NCI-H524 (cell line): ENCODE data around the gene RHOJ.

Experiments used
- DNase-seq, 2 experiments: peaks; one replicate each; lab custom pipeline; 2025; lab: John Stamatoyannopoulos, UW

Gene RHOJ

DNA sequence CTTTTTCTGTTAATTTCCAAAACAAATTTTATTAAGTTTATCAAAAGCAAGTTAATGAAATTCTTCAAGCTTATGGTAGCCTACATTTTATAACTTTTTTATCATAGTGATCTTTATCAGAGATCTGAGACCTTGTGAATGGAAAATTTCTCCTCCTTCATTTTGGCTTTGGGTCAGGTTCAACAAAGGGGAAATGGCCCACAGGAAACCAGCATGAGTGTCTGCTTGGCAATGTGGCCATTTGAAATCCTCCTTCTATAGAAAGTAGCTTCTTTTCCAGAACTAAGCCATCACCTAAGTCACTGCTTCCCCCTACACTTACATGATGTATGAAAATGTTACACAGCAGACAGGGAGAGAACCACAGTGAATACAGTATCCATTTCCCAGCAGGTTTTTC, 1.6 kb downstream of the RHOJ start:
- no peak for DNase-seq

GRCh38 chr14:63209160-63209559, 4.9 kb downstream of the RHOJ start:
- DNase-seq, result no peak

DNA sequence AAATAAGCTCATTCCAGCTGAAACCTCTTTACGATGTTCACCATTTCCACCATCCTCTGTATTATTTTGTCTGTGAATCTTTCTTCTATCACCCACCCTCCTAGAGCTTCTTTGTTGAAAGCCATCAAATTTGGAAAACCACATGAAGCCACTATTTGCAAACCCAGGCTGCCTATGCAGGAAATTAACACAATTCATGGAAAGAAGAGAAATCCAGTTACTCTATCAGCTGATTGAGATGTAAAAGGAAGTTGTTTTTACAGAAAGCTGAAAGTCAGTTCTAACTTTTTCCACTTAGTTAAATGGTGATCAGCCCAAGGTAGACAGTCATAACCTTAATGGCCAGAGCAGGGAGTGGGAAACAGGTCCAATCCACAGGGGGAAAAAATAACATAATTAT, 6.6 kb downstream of the RHOJ start:
- no peak for DNase-seq

GRCh38 chr14:63212209-63212608, 8.0 kb downstream of the RHOJ start:
- DNase-seq, result no peak

GRCh38 chr14:63212776-63213500, 8.7 kb downstream of the RHOJ start:
- DNase-seq, result peak in 1 of 2 experiments; percentile 59

DNA sequence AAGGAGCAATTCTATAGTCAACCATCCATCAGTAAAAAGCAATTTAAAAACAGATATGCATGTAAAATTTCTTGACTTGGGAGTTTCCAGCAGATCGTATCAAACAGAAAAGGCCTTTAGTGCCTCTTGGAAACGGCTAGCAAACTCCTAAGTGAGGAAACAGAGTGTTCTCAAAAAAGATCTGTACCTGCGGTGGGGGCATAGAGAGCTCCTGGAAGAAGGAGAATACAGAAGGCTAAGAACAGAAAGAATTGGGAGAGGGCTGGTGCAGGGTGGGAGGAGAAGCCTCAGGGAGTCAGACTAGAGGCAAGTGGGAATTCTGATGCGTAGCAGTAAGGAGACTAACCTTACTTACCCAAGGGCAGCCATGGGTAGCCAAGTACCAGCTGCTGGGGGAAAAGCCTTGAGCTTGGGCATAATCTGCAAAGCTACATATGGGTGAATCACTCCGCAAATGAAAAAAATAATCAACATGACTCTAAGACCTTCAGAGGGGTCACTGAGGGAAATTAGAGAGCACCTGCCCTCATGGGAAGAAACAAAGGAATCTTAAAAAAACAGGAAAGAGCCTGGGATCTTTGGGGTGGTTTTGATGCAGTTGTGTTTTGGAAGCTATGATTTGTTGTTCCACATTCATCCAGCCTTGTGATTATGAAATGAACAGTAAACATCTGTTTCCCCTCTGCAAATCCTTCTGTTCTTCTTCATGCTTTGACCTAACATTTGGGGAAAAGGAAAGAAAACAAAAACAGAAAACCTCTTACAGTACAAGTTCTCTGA, 10.4 kb downstream of the RHOJ start:
- DNase-seq, result peak; percentile 41 to 88

GRCh38 chr14:63220526-63220925, 16.3 kb downstream of the RHOJ start:
- no peak for DNase-seq

GRCh38 chr14:63223596-63223995, 19.4 kb downstream of the RHOJ start:
- DNase-seq, result no peak

GRCh38 chr14:63224196-63224595, 20.0 kb downstream of the RHOJ start:
- peak in 1 of 2 experiments; percentile 31 for DNase-seq

DNA sequence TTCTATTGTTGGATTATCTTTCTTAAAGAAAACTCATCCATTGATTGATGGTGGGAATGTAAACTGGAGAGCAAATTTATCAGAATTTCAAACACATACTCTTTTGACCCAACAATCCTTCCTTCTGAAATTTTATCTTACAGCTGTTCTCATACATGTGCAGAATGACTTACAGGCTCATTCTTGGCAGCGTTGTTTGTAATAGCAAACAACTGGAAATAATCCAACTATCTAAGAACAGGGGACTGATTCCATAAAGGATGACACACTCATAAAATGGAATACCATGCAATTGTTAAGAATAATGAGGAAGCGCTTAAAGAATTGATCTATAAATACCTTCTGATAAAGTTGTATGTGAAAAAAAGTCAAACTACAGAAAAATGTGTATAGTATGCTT, 24.0 kb downstream of the RHOJ start:
- no peak for DNase-seq

- DNase-seq, result no peak
Observed at GRCh38 chr14:63229330-63230059, 25.3 kb downstream of the RHOJ start.

DNA sequence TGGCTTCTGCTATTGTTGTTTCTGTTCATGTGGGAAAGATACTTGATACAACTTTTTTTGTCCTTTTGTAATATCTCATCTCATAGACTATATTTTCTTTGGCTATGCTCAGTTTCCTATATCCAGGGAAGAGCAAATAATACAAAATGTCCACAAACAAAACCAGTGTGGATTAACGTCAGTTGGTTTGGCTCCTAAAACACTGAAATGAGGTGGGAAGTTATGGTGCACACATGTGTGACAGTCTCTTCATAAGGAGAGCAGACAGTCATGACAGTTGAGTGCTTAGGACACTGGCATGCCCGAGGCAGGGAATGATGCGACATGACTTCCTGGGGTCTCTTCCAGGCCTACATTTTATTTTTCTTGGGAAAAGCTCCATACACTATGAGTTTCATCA, 27.5 kb downstream of the RHOJ start:
- no peak for DNase-seq

DNA sequence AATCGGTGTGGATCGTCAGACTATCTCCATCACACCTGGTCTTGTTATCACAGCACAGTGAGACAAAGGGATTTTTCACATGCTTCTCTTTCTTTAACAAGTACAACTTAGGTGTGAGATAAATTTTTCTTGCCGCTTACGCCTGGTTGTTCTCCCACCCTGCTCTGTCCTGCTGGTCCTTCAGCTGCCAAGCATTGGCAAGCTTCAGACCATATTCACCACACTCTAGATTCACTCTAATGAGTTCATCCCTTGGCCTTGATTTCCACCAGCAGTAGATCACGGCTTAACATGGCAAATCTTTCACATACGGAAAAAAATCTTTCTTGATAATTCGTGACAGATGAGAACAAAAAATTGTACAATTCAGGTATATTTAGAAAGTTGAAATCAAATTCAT, 33.5 kb downstream of the RHOJ start:
- DNase-seq, result no peak

DNA sequence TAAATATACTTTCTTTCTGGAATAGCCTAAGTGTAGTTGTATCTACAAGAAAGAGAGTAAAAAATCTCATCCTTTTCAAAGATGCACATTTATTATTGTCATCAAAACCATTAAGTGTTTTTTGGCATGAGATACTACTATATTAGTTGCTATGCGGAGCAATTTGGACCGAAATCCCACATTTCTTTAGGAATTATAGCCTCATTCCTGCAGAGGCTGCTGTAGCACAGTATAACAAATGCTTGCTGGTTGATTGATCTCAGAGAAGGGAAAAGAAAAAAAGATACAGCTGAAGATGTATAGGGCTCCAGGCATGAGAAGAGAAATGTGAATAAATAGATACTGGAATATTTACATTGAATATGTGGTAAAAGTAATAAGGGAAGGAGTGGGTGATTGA, 36.0 kb downstream of the RHOJ start:
- DNase-seq, result no peak

DNA sequence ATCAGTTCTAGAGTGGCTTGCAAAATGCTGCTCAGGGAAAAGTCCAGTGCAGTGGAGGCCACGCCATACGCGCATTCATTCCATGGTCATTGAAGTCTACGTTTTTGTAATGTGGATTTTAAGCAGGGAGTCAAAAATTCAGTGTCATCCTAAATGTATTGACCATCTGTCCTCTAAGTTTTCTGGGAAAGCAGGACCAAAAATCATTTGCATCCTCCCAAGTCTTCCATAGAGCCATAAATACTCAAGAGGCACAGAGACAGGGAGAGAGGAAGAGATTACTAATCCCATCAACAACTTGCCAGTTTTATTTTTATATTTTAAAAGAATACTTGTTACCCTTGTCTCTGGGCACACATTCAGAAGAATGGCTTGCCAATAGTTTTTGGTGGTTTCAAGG, 36.9 kb downstream of the RHOJ start:
- no peak for DNase-seq

GRCh38 chr14:63243646-63244045, 39.4 kb downstream of the RHOJ start:
- DNase-seq, result no peak

DNA sequence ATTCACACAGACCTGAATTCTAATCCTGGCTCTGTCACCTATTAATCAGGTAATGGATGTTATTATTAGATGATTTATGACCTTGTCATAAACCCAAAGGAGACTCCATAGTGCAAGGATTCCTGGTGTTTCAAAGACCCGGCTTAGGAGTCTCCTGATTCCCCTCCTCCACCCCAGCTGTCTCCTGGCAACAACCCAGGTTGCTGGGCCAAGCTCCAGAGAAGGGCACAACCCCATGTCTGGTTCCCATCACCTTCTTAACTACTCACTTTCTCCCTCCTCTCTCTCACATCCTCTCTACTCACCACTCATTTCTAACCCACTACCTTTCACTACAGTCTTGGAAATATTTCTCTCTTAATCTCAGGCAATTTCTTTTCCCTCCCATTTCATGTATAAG, 41.6 kb downstream of the RHOJ start:
- DNase-seq, result peak; percentile 79 to 90

DNA sequence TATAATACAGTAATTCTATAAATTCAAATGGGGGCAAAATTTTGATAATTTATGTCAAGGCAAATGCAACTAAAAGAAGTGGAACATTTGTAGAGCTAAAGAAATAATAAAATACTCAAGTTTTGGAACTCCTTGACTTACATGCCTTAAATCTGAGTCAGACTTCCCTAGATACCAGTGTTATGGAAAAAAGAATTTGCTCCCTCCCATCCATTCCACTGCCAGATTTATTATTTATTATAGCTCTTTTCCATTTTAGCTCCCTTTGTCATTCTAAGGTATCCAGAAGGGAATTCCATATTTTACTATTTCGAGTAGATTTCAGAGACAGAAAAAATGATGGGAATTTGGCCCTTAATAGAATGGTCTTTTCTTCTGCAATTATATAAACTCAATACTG, 44.0 kb downstream of the RHOJ start:
- no peak for DNase-seq

GRCh38 chr14:63249092-63249491, 44.8 kb downstream of the RHOJ start:
- no peak for DNase-seq

DNA sequence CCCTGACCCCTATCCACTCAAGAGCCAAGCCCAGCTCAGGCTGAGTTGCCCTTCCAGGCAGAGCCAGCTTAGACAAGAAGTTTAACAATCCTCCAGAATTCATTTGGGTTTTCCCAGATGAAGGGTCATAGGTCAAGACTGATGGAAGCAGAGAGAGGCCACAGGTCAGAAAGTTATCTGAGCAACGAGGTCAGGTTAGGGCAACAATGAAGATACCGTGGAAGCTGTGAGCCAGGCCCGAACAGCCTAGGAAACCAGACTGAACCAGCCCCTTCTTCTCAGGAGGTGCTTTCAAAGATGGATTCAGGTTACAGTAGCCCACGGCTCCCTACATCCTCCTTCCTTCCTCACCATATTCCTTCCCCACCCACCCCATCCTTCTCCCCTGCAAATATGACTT, 53.1 kb downstream of the RHOJ start:
- no peak for DNase-seq

DNA sequence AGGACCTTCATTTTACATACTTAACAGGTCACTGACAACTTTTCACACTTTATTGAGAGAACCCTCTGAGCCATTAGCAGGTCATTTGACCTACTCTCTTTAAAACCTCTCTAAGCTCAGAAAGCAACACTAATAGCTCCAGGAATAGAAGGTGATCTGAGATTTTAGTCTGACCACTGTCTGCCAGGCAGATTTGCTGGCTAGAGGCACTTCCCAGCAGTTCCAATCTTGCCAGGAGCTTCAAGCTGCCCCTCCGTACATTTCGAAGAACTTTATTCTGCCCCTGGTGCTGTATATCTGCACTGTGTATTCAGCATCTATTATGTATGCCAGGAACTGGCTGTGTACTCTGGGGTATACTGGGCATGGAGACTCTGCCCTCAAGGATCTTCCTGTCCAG, 58.2 kb downstream of the RHOJ start:
- no peak for DNase-seq

DNA sequence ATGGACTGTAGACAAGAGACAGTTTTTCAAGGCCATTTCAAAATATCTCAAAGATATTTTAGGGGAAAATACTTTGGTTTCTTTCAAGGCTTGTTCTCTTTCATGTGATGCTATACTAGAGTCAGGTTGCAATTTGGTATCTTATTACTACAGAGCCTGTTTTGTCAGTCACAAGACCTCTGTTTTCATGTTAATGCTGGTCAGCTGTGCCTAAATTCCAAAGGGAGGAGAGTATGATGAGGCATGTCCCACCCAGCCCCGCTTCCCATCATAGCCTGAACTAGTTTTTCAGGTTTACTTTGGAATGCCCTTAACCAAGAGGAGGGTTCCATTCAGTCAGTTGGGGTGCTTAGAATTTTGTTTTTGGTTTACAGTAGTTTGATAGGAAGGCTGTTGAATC, 61.9 kb downstream of the RHOJ start:
- DNase-seq, result no peak

- DNase-seq, result no peak
Observed at GRCh38 chr14:63267171-63267570, 62.9 kb downstream of the RHOJ start.
